GM21737 (cell line): Measurements from ENCODE around the gene SLC29A3.

ENCODE experiments used
- ATAC-seq: cut with Tn5 transposase; IDR thresholded peaks from one replicate; pipeline ENCODE4 v1.9.1; 2021; ENCODE audit warnings: mild to moderate bottlenecking, moderate library complexity; ENCODE audit not compliant: unreplicated experiment

The SLC29A3 gene

GRCh38 chr10:71368176-71368575 lies 49.1 kb downstream of the SLC29A3 start:
- ATAC-seq, result no peak

- ATAC-seq, result no peak
Observed at GRCh38 chr10:71368643-71369042, 49.6 kb downstream of the SLC29A3 start.

- ATAC-seq, result no peak
Observed at GRCh38 chr10:71369602-71370001, 50.5 kb downstream of the SLC29A3 start.

- no peak for ATAC-seq
Observed at GRCh38 chr10:71370031-71370430, 51.0 kb downstream of the SLC29A3 start.

GRCh38 chr10:71371750-71372166 lies 52.7 kb downstream of the SLC29A3 start:
- peak; percentile 57 for ATAC-seq

- peak; percentile 35 for ATAC-seq
Observed at GRCh38 chr10:71372882-71373495, 53.9 kb downstream of the SLC29A3 start.

- ATAC-seq, result no peak
Observed at GRCh38 chr10:71374481-71375233, 55.6 kb downstream of the SLC29A3 start.

GRCh38 chr10:71375952-71376351 lies 56.9 kb downstream of the SLC29A3 start:
- ATAC-seq, result no peak

- no peak for ATAC-seq
Observed at GRCh38 chr10:71378336-71379117, 59.5 kb downstream of the SLC29A3 start.

- ATAC-seq, result no peak
Observed at GRCh38 chr10:71379118-71379766, 60.2 kb downstream of the SLC29A3 start.

GRCh38 chr10:71380841-71381240 lies 61.8 kb downstream of the SLC29A3 start:
- no peak for ATAC-seq

- no peak for ATAC-seq
Observed at GRCh38 chr10:71381611-71382010, 62.6 kb downstream of the SLC29A3 start.

- ATAC-seq, result no peak
Observed at GRCh38 chr10:71382028-71382427, 63.0 kb downstream of the SLC29A3 start.

GRCh38 chr10:71382757-71383156 lies 63.7 kb downstream of the SLC29A3 start:
- ATAC-seq, result no peak

- ATAC-seq, result no peak
Observed at GRCh38 chr10:71383972-71384687, 65.1 kb downstream of the SLC29A3 start.

- no peak for ATAC-seq
Observed at GRCh38 chr10:71388171-71388570, 69.1 kb downstream of the SLC29A3 start.

- ATAC-seq, result no peak
Observed at GRCh38 chr10:71388583-71389310, 69.7 kb downstream of the SLC29A3 start.

GRCh38 chr10:71389768-71390460 lies 70.9 kb downstream of the SLC29A3 start:
- no peak for ATAC-seq

GRCh38 chr10:71390461-71390835 lies 71.4 kb downstream of the SLC29A3 start:
- no peak for ATAC-seq
